Thymus (tissue), 11 donors: ENCODE results near the gene CYP24A1. TPM values are rescaled to one million over a fixed set of nuclear protein-coding genes. Genes with fewer than 3 reads are reported as not detected.

Experiments
- DNase-seq, 9 donors: peaks; one replicate each; pipeline ENCODE4 v3.0.0-alpha.2; 2013; ENCODE audit warnings: low spot score in 9 of 9, low read depth in 6 of 9, missing footprints in 1 of 9
- H3K27ac ChIP-seq, 2 donors: one replicate each; pipeline ENCODE4 v1.5.1; 2013; ENCODE audit warnings: control low read depth in 1 of 2, low read depth in 1 of 2, low read length in 1 of 2, mild to moderate bottlenecking in 1 of 2, moderate library complexity in 1 of 2
- H3K27me3 ChIP-seq, 2 donors: one replicate each; pipeline ENCODE4 v1.5.1; 2013; ENCODE audit warnings: low read length in 1 of 2; ENCODE audit not compliant: control insufficient read depth in 2 of 2, insufficient read depth in 1 of 2
- H3K36me3 ChIP-seq, 2 donors: one replicate each; pipeline ENCODE4 v1.5.1; 2013; ENCODE audit warnings: low read length in 1 of 2, mild to moderate bottlenecking in 1 of 2, moderate library complexity in 1 of 2; ENCODE audit not compliant: control insufficient read depth in 2 of 2, insufficient read depth in 2 of 2
- H3K4me1 ChIP-seq, 2 donors: one replicate each; pipeline ENCODE4 v1.5.1; 2013; ENCODE audit warnings: low read length in 2 of 2; ENCODE audit not compliant: control insufficient read depth in 2 of 2, insufficient read depth in 2 of 2
- H3K4me3 ChIP-seq, 2 donors: one replicate each; pipeline ENCODE4 v1.5.1; 2013; ENCODE audit warnings: low read length in 2 of 2, control low read depth in 1 of 2, mild to moderate bottlenecking in 1 of 2
- H3K9me3 ChIP-seq, 2 donors: one replicate each; pipeline ENCODE4 v1.5.1; 2013; ENCODE audit warnings: low read length in 1 of 2, mild to moderate bottlenecking in 1 of 2; ENCODE audit not compliant: control insufficient read depth in 2 of 2, insufficient read depth in 1 of 2
- WGBS: extraction: QIAGEN DNeasy Blood & Tissue Kit; methylation state at CpG from one replicate; pipeline ENCODE4 v1.1.7; 2013; 5-methylcytosine and 5-hydroxymethylcytosine counted together
- polyA plus RNA-seq: library from polyadenylated mRNA; stranded (reverse); fragments of 200-250 nt; gene quantifications from one replicate; pipeline ENCODE4 v1.2.3, GENCODE V29; 2013
- total RNA-seq: library from RNA; stranded (reverse); fragments of 120-200 nt; gene quantifications from one replicate; pipeline ENCODE4 v1.2.4, GENCODE V29; 2013
- donor health status: healthy.

CYP24A1 gene
- total and polyA plus RNA-seq, 2 donors, result 0.38 to 0.68 TPM

GRCh38 chr20:54115172-54115854, 58.5 kb downstream of the CYP24A1 start:
- no peak overlapping the region for H3K27ac ChIP-seq
- 77% methylated on average over 15 of the region's 15 CpGs for WGBS
- H3K27me3 ChIP-seq, result no peaks in the 10 kb centered on the region
- no peaks in the 10 kb centered on the region for H3K4me1 ChIP-seq
- H3K36me3 ChIP-seq, result no peaks in the 10 kb centered on the region
- H3K9me3 ChIP-seq, result peaks cover 0 to 1% of the 10 kb centered on the region in 2 donors
- H3K4me3 ChIP-seq, result no peak overlapping the region
- no peak for DNase-seq

- H3K27me3 ChIP-seq, result no peaks in the 10 kb centered on the region
- 90% methylated on average over 2 of the region's 2 CpGs for WGBS
- H3K36me3 ChIP-seq, result no peaks in the 10 kb centered on the region
- no peak overlapping the region for H3K27ac ChIP-seq
- no peak for DNase-seq
- no peaks in the 10 kb centered on the region for H3K4me1 ChIP-seq
- peaks cover 0 to 1% of the 10 kb centered on the region in 2 donors for H3K9me3 ChIP-seq
- no peak overlapping the region for H3K4me3 ChIP-seq
These were observed 59.7 kb downstream of the CYP24A1 start for GRCh38 chr20:54114109-54114508.

DNA sequence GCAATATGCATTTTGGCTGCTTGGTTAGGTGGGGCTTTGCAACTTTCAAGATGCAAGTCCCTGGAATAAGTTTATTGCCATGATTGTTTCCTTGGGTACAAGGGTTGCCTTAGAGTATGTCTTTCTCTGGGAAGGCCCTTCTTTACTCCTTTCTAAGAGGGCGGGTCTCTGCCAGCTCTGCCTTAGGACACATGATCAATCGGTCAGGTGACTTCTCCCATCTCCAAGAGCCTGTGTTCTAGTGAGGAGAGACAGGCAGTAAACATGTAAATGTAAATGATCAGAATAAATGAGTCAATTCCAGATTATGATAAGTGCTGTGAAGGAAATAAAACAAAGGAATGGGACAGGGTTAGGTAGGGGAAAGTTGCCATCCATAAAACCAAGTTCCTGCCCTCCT, 60.2 kb downstream of the CYP24A1 start:
- Histone ChIP-seq H3K27ac (no peak overlapping the region), H3K36me3 (no peaks in the 10 kb centered on the region), H3K27me3 (no peaks in the 10 kb centered on the region), H3K9me3 (peaks cover 0 to 1% of the 10 kb centered on the region in 2 donors), H3K4me1 (no peaks in the 10 kb centered on the region), H3K4me3 (no peak overlapping the region)
- DNase-seq, result no peak
- WGBS, result 97% methylated on average over 2 of the region's 2 CpGs

DNA sequence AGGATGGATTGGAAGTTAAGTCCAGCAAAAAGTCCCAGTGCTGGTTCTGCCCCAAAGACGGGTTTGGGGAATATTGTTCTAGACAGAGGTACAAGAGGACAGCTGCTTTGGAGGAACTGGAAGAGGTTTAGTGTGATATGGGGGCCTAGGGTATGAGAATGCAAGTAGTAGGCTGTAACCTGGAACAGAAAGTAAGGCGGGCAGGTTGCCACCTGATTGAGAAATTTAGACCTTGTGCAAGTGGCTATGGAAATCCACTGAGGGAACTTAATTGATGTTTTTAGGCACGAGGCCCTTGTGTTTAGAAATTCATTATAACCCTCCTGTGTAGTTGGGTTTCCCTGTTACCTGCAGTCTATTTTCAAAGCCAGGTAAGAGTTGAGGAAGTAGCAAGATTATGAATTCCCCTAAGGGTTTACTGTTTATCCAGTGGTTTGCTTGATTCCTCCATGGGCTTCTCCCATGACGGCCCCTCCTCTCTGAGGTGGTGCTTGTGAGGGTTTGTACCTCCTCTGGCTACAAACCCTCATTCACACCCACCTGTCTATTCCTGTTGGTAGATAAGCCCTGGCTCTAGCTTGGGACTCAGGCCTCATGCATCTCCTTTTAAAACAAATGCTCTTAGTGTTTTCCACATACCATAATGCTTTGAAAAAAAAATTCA, 61.4 kb downstream of the CYP24A1 start:
- H3K36me3 ChIP-seq, result no peaks in the 10 kb centered on the region
- no peak for DNase-seq
- H3K4me3 ChIP-seq, result no peak overlapping the region
- H3K27me3 ChIP-seq, result no peaks in the 10 kb centered on the region
- H3K4me1 ChIP-seq, result no peaks in the 10 kb centered on the region
- peaks cover 0 to 1% of the 10 kb centered on the region in 2 donors for H3K9me3 ChIP-seq
- no peak overlapping the region for H3K27ac ChIP-seq
- WGBS, result 92% methylated on average over 4 of the region's 4 CpGs

- Histone ChIP-seq H3K27me3 (no peaks in the 10 kb centered on the region), H3K9me3 (peaks cover 0 to 1% of the 10 kb centered on the region in 2 donors), H3K4me1 (no peaks in the 10 kb centered on the region), H3K27ac (no peak overlapping the region), H3K4me3 (no peak overlapping the region), H3K36me3 (no peaks in the 10 kb centered on the region)
- 89% methylated on average over 2 of the region's 2 CpGs for WGBS
- DNase-seq, result no peak
These were observed 62.3 kb downstream of the CYP24A1 start for GRCh38 chr20:54111460-54111859.

DNA sequence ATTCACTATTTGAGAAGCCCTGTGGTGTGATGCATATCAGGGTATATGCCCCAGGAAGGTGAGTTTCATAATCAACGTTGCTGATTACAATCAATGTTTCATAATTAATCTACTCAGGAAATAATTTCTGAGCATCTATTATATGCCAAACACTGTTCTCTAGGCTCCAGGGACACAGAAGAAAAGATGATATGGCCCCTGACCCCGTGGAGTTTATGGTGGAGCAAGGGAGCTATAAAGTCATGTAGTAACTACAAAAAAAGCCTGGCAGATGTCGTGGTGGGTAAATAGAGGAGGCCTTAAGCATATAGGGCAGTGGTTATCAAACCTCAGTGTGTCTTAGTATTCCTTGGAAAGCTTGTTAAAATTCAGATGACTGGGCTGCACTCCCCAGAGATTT, 63.3 kb downstream of the CYP24A1 start:
- H3K4me3 ChIP-seq, result no peak overlapping the region
- DNase-seq, result no peak
- peaks cover 0 to 1% of the 10 kb centered on the region in 2 donors for H3K9me3 ChIP-seq
- no peak overlapping the region for H3K27ac ChIP-seq
- no peaks in the 10 kb centered on the region for H3K27me3 ChIP-seq
- WGBS, result 89% methylated on average over 3 of the region's 3 CpGs
- no peaks in the 10 kb centered on the region for H3K4me1 ChIP-seq
- no peaks in the 10 kb centered on the region for H3K36me3 ChIP-seq

DNA sequence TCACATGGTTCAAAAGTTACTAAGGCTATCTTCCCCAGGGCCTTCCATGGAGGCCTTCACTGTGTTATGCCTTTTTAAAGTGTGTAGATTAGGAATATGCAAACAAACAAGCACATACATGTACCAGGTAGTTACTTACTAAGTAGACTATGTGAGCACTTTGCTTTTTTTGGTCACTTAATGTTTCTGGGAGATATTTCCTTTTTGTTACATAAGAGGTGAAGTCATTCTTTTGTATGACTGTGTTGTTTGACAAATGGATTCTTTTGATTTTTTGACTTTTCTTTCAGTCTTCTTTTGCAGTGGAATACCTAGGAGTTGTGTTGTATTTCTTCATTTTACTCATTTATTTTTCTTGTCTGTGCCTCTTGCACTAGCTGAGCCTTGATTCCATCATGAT, 63.7 kb downstream of the CYP24A1 start:
- Histone ChIP-seq H3K4me3 (no peak overlapping the region), H3K36me3 (no peaks in the 10 kb centered on the region), H3K4me1 (no peaks in the 10 kb centered on the region), H3K9me3 (peaks cover 0 to under 1% of the 10 kb centered on the region in 2 donors), H3K27me3 (no peaks in the 10 kb centered on the region), H3K27ac (no peak overlapping the region)
- no peak for DNase-seq

GRCh38 chr20:54108817-54109216, 65.0 kb downstream of the CYP24A1 start:
- whole genome bisulfite sequencing, result 100% methylated on average over 1 of the region's 1 CpG
- Histone ChIP-seq H3K9me3 (no peaks in the 10 kb centered on the region), H3K27ac (no peak overlapping the region), H3K4me3 (no peak overlapping the region), H3K27me3 (no peaks in the 10 kb centered on the region), H3K36me3 (no peaks in the 10 kb centered on the region), H3K4me1 (no peaks in the 10 kb centered on the region)
- DNase-seq, result no peak

DNA sequence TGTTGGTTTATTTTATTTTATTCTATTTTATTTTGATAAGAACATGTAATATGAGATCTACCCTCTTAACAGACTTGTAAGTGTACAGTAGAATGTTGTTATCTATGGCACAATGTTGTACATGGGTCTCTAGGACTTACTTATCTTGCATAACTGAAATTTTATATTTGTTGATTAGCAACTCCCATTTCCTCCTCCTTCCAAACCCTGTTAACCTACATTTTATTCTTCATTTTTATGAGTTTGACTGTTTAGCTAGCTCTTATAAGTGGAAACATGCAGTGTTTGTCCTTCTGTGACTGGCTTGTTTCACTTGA, 65.5 kb downstream of the CYP24A1 start:
- Histone ChIP-seq H3K9me3 (no peaks in the 10 kb centered on the region), H3K27me3 (no peaks in the 10 kb centered on the region), H3K4me1 (no peaks in the 10 kb centered on the region), H3K36me3 (no peaks in the 10 kb centered on the region), H3K4me3 (no peak overlapping the region), H3K27ac (no peak overlapping the region)
- no peak for DNase-seq
